ENCODE data around the gene GNG7.

GRCh38 chr19:2694196-2694595 is 8.3 kb downstream of the GNG7 start:
- TF ChIP-seq CTCF (IDR thresholded peaks at IDR 0.05) (no peak), POLR2A (IDR thresholded peaks at IDR 0.05) (no peak)

Data from testis (tissue), 2 donors.